Activated CD8-positive, alpha-beta memory T cell treated with anti-CD3 and anti-CD28 coated beads, Interleukin-2, amount 10 ng/mL, durations not matched to agents 7 days and 5 days (primary cell): ENCODE results near the gene SLC4A1. TPM values are rescaled to one million over a fixed set of nuclear protein-coding genes. Genes with fewer than 3 reads are reported as not detected.
A peak's percentile ranks its signal among the peaks of the same experiment; 100 is the strongest.

Experiments used
- ATAC-seq: fragments of 150-1000 bp; cut with Tn5 transposase; one replicate; pipeline ENCODE4 v1.10.0; 2021; ENCODE audit warnings: moderate library complexity
- CTCF ChIA-PET: fragments of 350-600 bp; sonication (Branson Sonifier 250); formaldehyde crosslinking; loops from one replicate; lab custom pipeline; 2021; ENCODE audit warnings: antibody characterized with exemption; lab: Charles Lee
- DNase-seq: peaks from one replicate; pipeline ENCODE4 v3.0.0-alpha.2; 2020
- H3K27ac Mint-ChIP-seq: one replicate; pipeline ENCODE4 v1.8.0; 2021; ENCODE audit warnings: mild to moderate bottlenecking, mixed read lengths
- H3K27me3 Mint-ChIP-seq: one replicate; pipeline ENCODE4 v1.8.0; 2021; ENCODE audit warnings: mixed read lengths
- H3K36me3 Mint-ChIP-seq: one replicate; pipeline ENCODE4 v1.8.0; 2021; ENCODE audit warnings: mild to moderate bottlenecking, mixed read lengths
- H3K4me1 Mint-ChIP-seq: one replicate; pipeline ENCODE4 v1.8.0; 2021; ENCODE audit warnings: mixed read lengths
- H3K4me3 Mint-ChIP-seq: one replicate; pipeline ENCODE4 v1.8.0; 2021; ENCODE audit warnings: mild to moderate bottlenecking, moderate library complexity, mixed read lengths
- H3K9me3 Mint-ChIP-seq: one replicate; pipeline ENCODE4 v1.8.0; 2022; ENCODE audit warnings: low read depth, mixed read lengths
- microRNA-seq: library from miRNA; unstranded; fragments of <30 nt; microRNA quantifications from one replicate; pipeline ENCODE4 v1.2.0, GENCODE V29; 2022
- total RNA-seq, 2 experiments: library from RNA; stranded (reverse); gene quantifications; one replicate each; pipeline ENCODE4 v1.2.3, GENCODE V29; 2021

Gene SLC4A1
- total RNA-seq, 2 experiments from 2014 or later, result not detected

DNA sequence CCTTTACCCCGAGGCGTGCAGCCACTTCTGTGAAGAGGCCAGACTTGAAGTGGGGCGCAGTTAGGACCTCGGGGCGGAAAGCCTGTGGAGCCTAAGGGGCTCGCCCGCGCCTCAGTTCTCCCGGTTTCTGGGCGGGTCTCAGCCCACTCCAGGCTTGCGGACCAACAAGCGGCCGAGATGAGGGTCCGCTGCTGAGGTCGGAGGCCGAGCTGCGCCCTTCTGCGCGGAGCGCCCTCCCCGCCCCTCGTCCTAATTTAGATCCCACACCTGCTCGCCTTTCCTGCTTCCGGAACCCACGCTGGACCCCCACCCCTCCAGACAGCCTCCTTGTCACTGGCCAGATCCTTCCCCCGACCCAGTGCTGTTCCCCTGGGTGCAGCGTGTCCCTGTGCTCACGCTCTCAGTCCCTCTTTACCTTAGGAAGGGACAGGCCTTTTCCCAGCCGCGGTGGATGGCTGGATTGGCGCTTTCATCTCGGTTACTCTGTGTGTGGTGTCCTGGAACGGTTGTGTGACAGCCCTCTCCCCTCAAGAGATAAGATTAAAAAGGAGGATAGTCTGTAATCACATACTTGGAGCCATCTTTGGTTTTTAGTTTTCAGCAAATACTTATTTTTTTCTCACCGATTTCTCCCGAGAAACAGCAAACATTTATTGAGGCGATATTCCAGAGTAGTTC is 67.3 kb downstream of the SLC4A1 start:
- peaks cover 40% of the 10 kb centered on the region for H3K4me1 Mint-ChIP-seq
- DNase-seq (no peak), ATAC-seq (no peak)
- no peaks in the 10 kb centered on the region for H3K9me3 Mint-ChIP-seq
- H3K36me3 Mint-ChIP-seq, result peaks cover 11% of the 10 kb centered on the region
- H3K4me3 Mint-ChIP-seq, result peak overlapping the region; percentile 89
- peak overlapping the region; percentile 94 for H3K27ac Mint-ChIP-seq
- H3K27me3 Mint-ChIP-seq, result no peaks in the 10 kb centered on the region
- CTCF ChIA-PET, result interaction anchor here (1.8 to 6.6 kb wide), 6 partner anchors 10 to 145 kb away, joined by 5 to 67 read pairs (median 22); partner anchors contain the start of genes GRN, SLC25A39 and TMUB2

DNA sequence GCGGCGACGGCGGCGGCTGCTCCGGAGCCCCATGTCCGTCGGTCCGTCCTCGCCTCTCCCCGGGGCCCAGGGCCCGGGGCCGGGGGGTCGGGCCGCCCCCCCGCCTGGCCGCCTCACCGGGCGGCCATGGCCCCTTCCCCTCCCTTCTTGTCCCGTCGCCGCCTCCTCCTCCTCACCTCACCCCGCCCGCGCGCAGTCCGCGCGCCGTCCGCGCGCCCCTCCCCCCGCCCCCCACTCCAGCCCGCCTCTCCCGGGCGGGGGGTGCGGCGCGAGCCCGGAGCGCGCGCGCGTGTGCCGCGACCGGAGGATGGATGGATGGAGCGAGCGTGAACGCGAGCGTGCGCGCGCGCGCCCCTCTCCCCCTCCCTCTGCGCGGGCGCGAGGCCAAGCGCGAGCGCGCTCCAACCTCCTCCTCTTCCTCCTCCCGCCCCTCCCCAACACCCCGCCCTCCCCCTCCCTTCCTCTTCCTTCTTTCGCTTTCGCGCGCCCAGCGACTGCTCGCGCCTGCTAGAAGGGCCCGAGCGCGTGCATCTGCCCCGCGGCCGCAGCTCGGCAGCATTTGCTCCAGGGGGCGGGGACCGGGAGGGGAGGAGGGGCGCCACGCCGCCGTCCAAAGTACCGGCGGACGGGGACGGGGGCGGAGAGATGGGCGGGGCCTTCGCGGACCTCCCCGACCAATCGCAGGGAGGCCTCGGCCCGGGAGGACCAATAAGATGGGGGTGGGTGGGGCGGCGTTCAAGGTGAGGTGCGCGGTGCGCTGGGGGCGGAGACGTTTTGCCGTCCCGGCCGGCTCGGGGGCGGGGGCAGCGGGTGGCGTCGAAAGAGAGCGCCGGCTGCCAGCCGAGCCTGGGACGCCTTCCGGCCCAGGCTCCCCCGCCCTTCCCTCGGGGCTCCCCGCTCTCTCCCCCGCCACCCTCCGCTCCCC is 68.1 kb downstream of the SLC4A1 start, which contains the start of gene ATXN7L3:
ATXN7L3 (minus strand) TSS at position 332 of the 925 bp plus-strand sequence. CDS start 1,814 bp downstream, outside the sequence.
- ATAC-seq, result peak; percentile 80
- DNase-seq, result peak; percentile 100

DNA sequence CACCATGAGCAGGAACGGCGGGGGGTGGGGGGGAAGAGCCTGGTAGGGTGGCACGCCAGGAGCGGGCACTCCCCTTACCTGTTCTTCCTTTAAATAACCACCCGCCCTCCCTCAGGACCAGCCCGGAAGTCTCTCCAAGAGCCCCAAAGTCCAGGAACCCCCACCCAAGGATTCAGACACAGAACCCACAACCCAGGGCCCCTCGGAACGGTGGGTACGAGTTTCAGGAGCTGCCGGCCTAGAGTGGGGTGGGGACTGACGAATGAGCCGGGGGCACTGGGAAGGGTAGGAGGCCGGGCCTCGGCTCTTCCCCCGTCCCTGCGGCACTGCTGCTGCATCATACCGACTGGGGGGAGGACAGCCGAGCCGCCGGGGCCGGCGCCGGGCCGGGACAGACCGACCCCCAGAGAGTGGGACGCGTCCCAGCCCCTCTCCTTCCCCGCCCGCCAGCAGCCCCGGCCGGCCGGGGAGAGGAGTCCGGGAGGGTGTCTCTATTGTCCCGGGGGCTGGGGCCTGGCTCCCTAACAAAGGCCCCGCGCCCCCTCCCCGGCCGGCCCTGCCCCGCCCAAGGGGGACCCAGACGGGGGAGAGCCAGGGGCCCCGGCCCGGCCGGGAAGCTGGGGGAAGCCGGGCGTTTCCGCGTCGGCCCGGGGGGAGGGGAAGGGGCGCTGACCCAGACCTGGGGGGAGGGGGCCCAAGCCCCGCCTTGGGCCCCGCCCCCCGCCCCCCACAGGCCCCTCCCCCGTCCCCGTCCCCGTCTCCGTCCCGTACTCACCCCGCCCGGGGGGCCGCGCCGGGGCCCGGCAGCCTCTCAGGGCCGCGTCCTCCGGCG is 69.0 kb downstream of the SLC4A1 start:
- Mint-ChIP-seq H3K36me3 (peaks cover 18% of the 10 kb centered on the region), H3K9me3 (no peaks in the 10 kb centered on the region), H3K4me1 (peaks cover 37% of the 10 kb centered on the region), H3K27ac (peak overlapping the region; percentile 90), H3K27me3 (no peaks in the 10 kb centered on the region), H3K4me3 (peak overlapping the region; percentile 83)
- peak; percentile 71 for DNase-seq
- CTCF ChIA-PET, result interaction anchor here (0.7 to 6.6 kb wide), 9 partner anchors 11 to 155 kb away, joined by 3 to 67 read pairs (median 6); partner anchors contain the start of genes TMUB2 and UBTF
- ATAC-seq, result peak; percentile 15

More for the DNA sequence above, 68.1 kb downstream of the SLC4A1 start, which contains the start of gene ATXN7L3:
- Mint-ChIP-seq H3K27ac (peak within 1 kb of the TSS; percentile 94), H3K27me3 (no peaks in the 10 kb centered on the region), H3K9me3 (no peaks in the 10 kb centered on the region), H3K4me3 (peak within 1 kb of the TSS; percentile 89), H3K4me1 (peaks cover 40% of the 10 kb centered on the region), H3K36me3 (peaks cover 18% of the 10 kb centered on the region)
- CTCF ChIA-PET, result interaction anchor here (4.1 to 6.6 kb wide), 2 partner anchors 10 to 14 kb away, joined by 32 to 67 read pairs; partner anchors contain the start of gene TMUB2

Small RNA genes lying within 50 kb of the gene (microRNA-seq; reads per million reads assigned to microRNA genes)
- not detected for gene MIR6782

Other genes with a start within 250 kb of the SLC4A1 start
- 10 to 100 TPM; 68.3 to 76.8 TPM for gene LSM12, start 201.5 kb downstream of the SLC4A1 start, total RNA-seq
- 10 to 100 TPM; 21.7 to 25.6 TPM for gene G6PC3, start 197.4 kb downstream of the SLC4A1 start, total RNA-seq
- 10 to 100 TPM; 25.5 to 32.5 TPM for gene HDAC5, start 144.5 kb downstream of the SLC4A1 start, total RNA-seq
- 10 to 100 TPM; 19.8 to 23.1 TPM for gene HROB, start 126.2 kb downstream of the SLC4A1 start, total RNA-seq
- gene ASB16, start 97.4 kb downstream of the SLC4A1 start, total RNA-seq, result under 1 TPM in 1 of 2 experiments, not detected in 1; 0.26 TPM
- gene TMUB2, start 81.2 kb downstream of the SLC4A1 start, total RNA-seq, result 10 to 100 TPM; 31.4 to 34.1 TPM
- gene ATXN7L3, start 68.3 kb downstream of the SLC4A1 start, total RNA-seq, result 100 to 1,000 TPM; 106 to 122 TPM
- 100 to 1,000 TPM; 128 to 158 TPM for gene UBTF, start 48.5 kb downstream of the SLC4A1 start, total RNA-seq
- gene RUNDC3A, start 40.5 kb upstream of the SLC4A1 start, total RNA-seq, result under 1 TPM in 1 of 2 experiments, not detected in 1; 0.18 TPM
- gene SLC25A39, start 56.7 kb upstream of the SLC4A1 start, total RNA-seq, result 100 to 1,000 TPM; 103 to 133 TPM
- 10 to 100 TPM; 56.5 to 69.2 TPM for gene GRN, start 77.2 kb upstream of the SLC4A1 start, total RNA-seq
- gene FAM171A2, start 95.7 kb upstream of the SLC4A1 start, total RNA-seq, result under 1 TPM in 1 of 2 experiments, not detected in 1; 0.26 TPM
- gene ITGA2B, start 121.5 kb upstream of the SLC4A1 start, total RNA-seq, result under 1 TPM; 0.09 to 0.44 TPM
- gene GPATCH8, start 235.3 kb upstream of the SLC4A1 start, total RNA-seq, result 10 to 100 TPM; 46.1 to 51.6 TPM